ENCODE measurements around the gene RAB3A. TPM values are rescaled to one million over a fixed set of nuclear protein-coding genes. Genes with fewer than 3 reads are reported as not detected.

RAB3A gene
- polyA plus RNA-seq, 4 donors = 0.81 to 6.0 (median 1.9) TPM

DNA sequence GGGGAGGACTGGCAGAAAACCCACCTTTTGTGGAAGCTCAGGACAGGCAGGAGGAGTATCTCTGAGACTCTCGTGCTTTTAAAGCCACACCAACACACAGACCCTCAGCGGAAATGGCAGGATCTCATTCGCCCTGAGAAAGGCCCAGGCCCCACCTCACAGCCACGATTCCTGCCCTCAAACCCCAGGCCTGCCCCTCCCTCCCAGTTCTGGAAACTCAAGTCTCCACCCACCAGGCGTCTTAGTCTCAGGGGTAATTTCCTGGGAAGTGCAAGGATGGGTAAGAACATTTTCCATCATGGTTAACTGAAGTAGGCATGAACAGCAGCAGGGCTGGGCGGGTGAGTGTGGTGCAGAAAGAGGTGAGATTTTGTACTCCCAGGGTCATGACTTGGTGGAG, 30.4 kb upstream of the RAB3A start:
- Histone ChIP-seq H3K9me3 (ENCODE audit: control insufficient read depth in 2 of 2, insufficient read depth in 1 of 2, low read depth in 1 of 2, low read length in 1 of 2) (peaks cover 0 to 11% of the 10 kb centered on the region in 2 donors), H3K4me3 (ENCODE audit: low read depth in 1 of 3, low read length in 3 of 3) (no peak overlapping the region), H3K27me3 (ENCODE audit: control insufficient read depth in 3 of 3, insufficient read depth in 3 of 3, low read length in 3 of 3) (peaks cover 3 to 54% (median 20%) of the 10 kb centered on the region in 3 donors), H3K36me3 (ENCODE audit: control insufficient read depth in 3 of 3, insufficient read depth in 2 of 3, low read depth in 1 of 3, low read length in 3 of 3) (no peaks in the 10 kb centered on the region), H3K4me1 (ENCODE audit: control insufficient read depth in 3 of 3, insufficient read depth in 2 of 3, low read depth in 1 of 3, low read length in 2 of 3) (no peaks in the 10 kb centered on the region), H3K27ac (ENCODE audit: low read depth in 1 of 3, low read length in 2 of 3) (no peak overlapping the region)
- FAIRE-seq (no peak), DNase-seq (no peak)
- WGBS, 3 donors = 34 to 35% (median 35%) methylated on average over 6 of the region's 6 CpGs

DNA sequence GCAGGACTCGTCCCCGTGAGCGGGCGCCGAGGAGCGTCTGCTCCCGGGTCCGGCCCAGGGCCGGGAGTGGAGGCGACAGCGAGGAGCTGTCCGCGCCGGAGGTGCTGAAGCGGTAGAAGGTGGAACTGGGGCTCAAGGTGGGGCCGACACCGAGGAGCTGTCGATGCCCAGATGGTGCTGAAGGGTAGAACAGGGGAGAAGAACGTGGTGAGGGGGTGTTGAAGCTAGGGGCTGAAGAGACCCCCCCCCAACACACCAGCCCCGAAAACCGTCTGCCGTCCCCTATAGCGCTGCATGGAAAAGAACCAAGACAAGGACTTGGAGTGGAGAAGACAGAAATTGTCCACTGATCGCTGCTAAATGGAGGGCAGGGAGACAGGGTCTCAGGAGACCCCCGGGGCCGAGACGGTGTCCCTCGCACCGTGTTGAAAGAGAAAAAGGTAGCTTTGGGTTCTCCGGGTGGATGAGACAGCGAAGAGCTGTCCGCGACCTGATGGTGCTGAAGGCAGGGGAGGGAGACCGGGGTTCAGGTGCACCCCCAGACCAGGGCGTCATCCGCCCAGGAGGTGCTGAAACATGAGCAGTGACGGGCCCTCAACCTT, 29.5 kb upstream of the RAB3A start:
- FAIRE-seq = no peak
- Histone ChIP-seq H3K36me3 (ENCODE audit: control insufficient read depth in 3 of 3, insufficient read depth in 2 of 3, low read depth in 1 of 3, low read length in 3 of 3) (no peaks in the 10 kb centered on the region), H3K27ac (ENCODE audit: low read depth in 1 of 3, low read length in 2 of 3) (no peak overlapping the region), H3K4me1 (ENCODE audit: control insufficient read depth in 3 of 3, insufficient read depth in 2 of 3, low read depth in 1 of 3, low read length in 2 of 3) (no peaks in the 10 kb centered on the region), H3K9me3 (ENCODE audit: control insufficient read depth in 2 of 2, insufficient read depth in 1 of 2, low read depth in 1 of 2, low read length in 1 of 2) (peaks cover 0 to 11% of the 10 kb centered on the region in 2 donors), H3K27me3 (ENCODE audit: control insufficient read depth in 3 of 3, insufficient read depth in 3 of 3, low read length in 3 of 3) (peaks cover 3 to 56% (median 20%) of the 10 kb centered on the region in 3 donors), H3K4me3 (ENCODE audit: low read depth in 1 of 3, low read length in 3 of 3) (no peak overlapping the region)
- 15 to 24% (median 20%) methylated on average over 37 of the region's 37 CpGs for WGBS, 3 donors
- DNase-seq = peak; percentile 37 to 84

DNA sequence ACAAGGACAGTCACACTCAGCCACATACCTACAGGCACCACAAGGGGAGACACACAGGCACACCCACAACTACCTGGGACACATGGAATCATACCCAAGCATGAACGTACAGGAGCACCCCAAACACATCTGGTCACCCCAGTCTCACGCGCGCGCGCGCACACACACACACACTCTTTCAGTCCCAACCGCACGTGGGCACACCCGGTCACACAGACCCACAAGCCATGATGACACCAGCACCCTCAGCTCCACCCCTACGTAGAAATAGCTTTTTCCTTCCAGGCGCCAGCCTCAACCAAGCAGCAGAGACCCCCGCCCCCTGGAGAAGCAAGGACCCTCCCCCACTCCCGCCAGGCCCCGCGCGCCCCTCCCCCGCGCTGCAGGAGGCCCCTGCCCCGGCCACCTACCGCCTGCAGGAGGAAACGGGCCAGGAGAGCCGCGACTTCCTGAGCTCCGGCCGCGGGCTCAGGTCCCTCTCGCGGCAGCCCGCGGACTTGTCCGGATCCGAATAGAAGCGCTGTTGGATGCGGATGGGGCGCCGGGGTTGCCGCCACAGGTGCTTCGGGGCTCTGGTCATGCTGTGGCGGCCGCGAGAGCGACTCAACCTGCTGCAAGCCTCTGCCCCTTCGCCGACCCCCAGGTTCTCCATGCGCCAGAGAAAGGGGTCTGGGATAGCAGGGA, 28.8 kb upstream of the RAB3A start:
- H3K4me3 ChIP-seq (ENCODE audit: low read depth in 1 of 3, low read length in 3 of 3) = no peak overlapping the region
- WGBS, 3 donors = 4 to 16% (median 14%) methylated on average over 37 to 46 of the region's 46 CpGs
- peaks cover 3 to 62% (median 20%) of the 10 kb centered on the region in 3 donors for H3K27me3 ChIP-seq (ENCODE audit: control insufficient read depth in 3 of 3, insufficient read depth in 3 of 3, low read length in 3 of 3)
- no peaks in the 10 kb centered on the region for H3K36me3 ChIP-seq (ENCODE audit: control insufficient read depth in 3 of 3, insufficient read depth in 2 of 3, low read depth in 1 of 3, low read length in 3 of 3)
- H3K27ac ChIP-seq (ENCODE audit: low read depth in 1 of 3, low read length in 2 of 3) = no peak overlapping the region
- FAIRE-seq = no peak
- peaks cover 0 to 11% of the 10 kb centered on the region in 2 donors for H3K9me3 ChIP-seq (ENCODE audit: control insufficient read depth in 2 of 2, insufficient read depth in 1 of 2, low read depth in 1 of 2, low read length in 1 of 2)
- no peaks in the 10 kb centered on the region for H3K4me1 ChIP-seq (ENCODE audit: control insufficient read depth in 3 of 3, insufficient read depth in 2 of 3, low read depth in 1 of 3, low read length in 2 of 3)
- no peak for DNase-seq

DNA sequence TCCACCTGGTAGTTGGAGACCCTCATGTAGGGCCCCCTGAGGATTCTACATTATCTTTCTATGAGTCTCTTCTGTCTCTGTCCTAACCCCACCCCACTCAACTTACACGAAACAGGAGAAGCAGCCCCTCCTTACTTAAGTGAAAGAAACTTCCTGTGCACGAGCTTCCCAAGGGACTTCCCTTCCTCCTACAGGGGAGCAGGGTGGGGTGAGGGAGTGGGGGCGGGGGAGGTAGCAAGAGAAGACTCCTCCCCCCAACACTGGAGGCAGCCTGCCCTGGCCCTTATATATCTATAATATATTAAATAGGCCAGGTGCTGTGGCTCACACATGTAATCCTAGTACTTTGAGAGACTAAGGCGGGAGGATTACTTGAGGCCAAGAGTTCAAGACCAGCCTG, 27.9 kb upstream of the RAB3A start:
- H3K27ac ChIP-seq (ENCODE audit: low read depth in 1 of 3, low read length in 2 of 3) = no peak overlapping the region
- no peak for FAIRE-seq
- peaks cover 0 to 11% of the 10 kb centered on the region in 2 donors for H3K9me3 ChIP-seq (ENCODE audit: control insufficient read depth in 2 of 2, insufficient read depth in 1 of 2, low read depth in 1 of 2, low read length in 1 of 2)
- H3K4me1 ChIP-seq (ENCODE audit: control insufficient read depth in 3 of 3, insufficient read depth in 2 of 3, low read depth in 1 of 3, low read length in 2 of 3) = no peaks in the 10 kb centered on the region
- H3K27me3 ChIP-seq (ENCODE audit: control insufficient read depth in 3 of 3, insufficient read depth in 3 of 3, low read length in 3 of 3) = peaks cover 3 to 70% (median 22%) of the 10 kb centered on the region in 3 donors
- DNase-seq = no peak
- WGBS, 3 donors = 16 to 22% (median 18%) methylated on average over 4 of the region's 4 CpGs
- H3K36me3 ChIP-seq (ENCODE audit: control insufficient read depth in 3 of 3, insufficient read depth in 2 of 3, low read depth in 1 of 3, low read length in 3 of 3) = no peaks in the 10 kb centered on the region
- no peak overlapping the region for H3K4me3 ChIP-seq (ENCODE audit: low read depth in 1 of 3, low read length in 3 of 3)

DNA sequence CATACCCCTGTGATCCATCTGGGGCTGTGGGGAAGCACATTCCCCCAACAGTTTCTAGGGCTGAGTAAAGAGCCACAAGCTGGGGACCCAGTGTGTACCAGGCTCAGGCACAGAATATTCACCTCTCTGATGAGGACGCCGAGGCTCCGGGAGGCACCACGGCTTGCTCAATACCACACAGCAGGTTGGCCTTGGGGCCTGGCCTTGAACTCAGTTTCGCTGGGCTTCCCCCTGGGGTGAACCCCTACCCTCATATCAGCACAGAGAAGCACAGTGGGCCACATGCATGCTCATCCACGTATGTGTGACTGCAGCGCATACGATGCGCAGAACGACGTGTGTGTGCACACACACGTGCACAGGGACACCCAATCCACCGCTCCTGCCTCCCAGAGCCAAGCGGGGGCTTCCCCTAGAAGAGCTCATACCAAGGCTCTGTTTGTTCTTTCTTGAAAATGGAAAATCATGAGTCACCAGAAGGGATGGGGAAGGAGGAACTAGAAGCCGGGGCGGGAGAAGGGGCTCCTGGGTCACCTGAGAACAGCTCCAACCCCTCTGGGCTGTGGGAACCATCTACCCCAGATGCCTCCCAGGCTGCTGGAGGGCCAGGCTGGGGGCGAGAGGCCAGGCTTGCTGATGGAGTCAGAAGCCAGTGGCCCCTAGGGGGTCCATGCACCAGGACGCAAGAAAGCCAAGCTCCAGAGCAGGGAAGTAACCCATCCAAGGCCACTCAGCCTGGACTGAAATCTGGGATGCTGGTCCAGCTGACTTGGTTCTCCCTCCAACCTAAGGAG, 27.3 kb upstream of the RAB3A start:
- H3K27ac ChIP-seq (ENCODE audit: low read depth in 1 of 3, low read length in 2 of 3) = no peak overlapping the region
- H3K9me3 ChIP-seq (ENCODE audit: control insufficient read depth in 2 of 2, insufficient read depth in 1 of 2, low read depth in 1 of 2, low read length in 1 of 2) = peaks cover 0 to 11% of the 10 kb centered on the region in 2 donors
- no peaks in the 10 kb centered on the region for H3K36me3 ChIP-seq (ENCODE audit: control insufficient read depth in 3 of 3, insufficient read depth in 2 of 3, low read depth in 1 of 3, low read length in 3 of 3)
- no peak overlapping the region for H3K4me3 ChIP-seq (ENCODE audit: low read depth in 1 of 3, low read length in 3 of 3)
- H3K27me3 ChIP-seq (ENCODE audit: control insufficient read depth in 3 of 3, insufficient read depth in 3 of 3, low read length in 3 of 3) = peaks cover 3 to 71% (median 24%) of the 10 kb centered on the region in 3 donors
- WGBS, 3 donors = 54 to 55% (median 55%) methylated on average over 18 of the region's 18 CpGs
- FAIRE-seq (no peak), DNase-seq (no peak)
- peaks cover 0 to 2% (median 0%) of the 10 kb centered on the region in 3 donors for H3K4me1 ChIP-seq (ENCODE audit: control insufficient read depth in 3 of 3, insufficient read depth in 2 of 3, low read depth in 1 of 3, low read length in 2 of 3)

DNA sequence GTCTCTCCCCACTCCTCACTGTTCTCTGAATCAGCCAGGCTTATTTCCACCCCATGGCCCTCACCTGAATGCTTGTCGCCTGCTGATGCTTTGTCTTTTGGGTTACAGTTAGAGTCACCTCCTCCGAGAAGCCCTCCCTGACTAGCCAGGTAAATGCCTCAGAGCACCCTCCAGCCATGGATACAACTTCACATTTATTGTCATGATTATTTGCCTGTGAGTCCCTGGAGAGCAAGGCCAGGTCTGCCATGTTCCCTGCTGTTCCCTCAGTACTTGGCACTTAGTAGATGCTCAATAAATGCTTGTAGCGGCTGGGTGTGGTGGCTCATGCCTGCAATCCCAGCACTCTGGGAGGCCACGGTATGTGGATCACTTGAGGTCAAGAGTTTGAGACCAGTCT, 26.1 kb upstream of the RAB3A start:
- 70 to 79% (median 73%) methylated on average over 4 of the region's 4 CpGs for WGBS, 3 donors
- no peak overlapping the region for H3K4me3 ChIP-seq (ENCODE audit: low read depth in 1 of 3, low read length in 3 of 3)
- peaks cover 3 to 81% (median 34%) of the 10 kb centered on the region in 3 donors for H3K27me3 ChIP-seq (ENCODE audit: control insufficient read depth in 3 of 3, insufficient read depth in 3 of 3, low read length in 3 of 3)
- no peak overlapping the region for H3K27ac ChIP-seq (ENCODE audit: low read depth in 1 of 3, low read length in 2 of 3)
- FAIRE-seq (no peak), DNase-seq (no peak)
- peaks cover 0 to 11% of the 10 kb centered on the region in 2 donors for H3K9me3 ChIP-seq (ENCODE audit: control insufficient read depth in 2 of 2, insufficient read depth in 1 of 2, low read depth in 1 of 2, low read length in 1 of 2)
- peaks cover 0 to 12% (median 6%) of the 10 kb centered on the region in 3 donors for H3K4me1 ChIP-seq (ENCODE audit: control insufficient read depth in 3 of 3, insufficient read depth in 2 of 3, low read depth in 1 of 3, low read length in 2 of 3)
- no peaks in the 10 kb centered on the region for H3K36me3 ChIP-seq (ENCODE audit: control insufficient read depth in 3 of 3, insufficient read depth in 2 of 3, low read depth in 1 of 3, low read length in 3 of 3)

DNA sequence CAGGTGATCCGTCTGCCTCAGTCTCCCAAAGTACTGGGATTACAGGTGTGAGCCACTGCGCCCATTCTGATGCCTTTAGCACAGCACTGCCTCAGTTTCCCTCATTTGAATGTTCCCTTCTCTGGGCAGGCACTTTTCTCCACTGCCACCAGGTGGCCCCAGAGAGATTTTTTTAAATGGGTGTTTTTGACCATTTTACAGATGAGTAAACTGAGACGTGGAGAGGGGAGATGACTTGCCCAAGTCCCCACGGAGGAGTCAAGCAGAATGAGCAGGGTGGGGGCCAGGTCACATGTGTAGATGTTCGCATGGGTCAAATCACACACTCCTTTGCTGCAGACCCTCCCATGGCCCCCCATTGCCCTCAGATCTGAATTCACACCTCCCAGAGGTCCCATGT, 25.6 kb upstream of the RAB3A start:
- FAIRE-seq = no peak
- Histone ChIP-seq H3K27ac (ENCODE audit: low read depth in 1 of 3, low read length in 2 of 3) (no peak overlapping the region), H3K9me3 (ENCODE audit: control insufficient read depth in 2 of 2, insufficient read depth in 1 of 2, low read depth in 1 of 2, low read length in 1 of 2) (peaks cover 0 to 11% of the 10 kb centered on the region in 2 donors), H3K4me1 (ENCODE audit: control insufficient read depth in 3 of 3, insufficient read depth in 2 of 3, low read depth in 1 of 3, low read length in 2 of 3) (peaks cover 0 to 16% (median 8%) of the 10 kb centered on the region in 3 donors), H3K4me3 (ENCODE audit: low read depth in 1 of 3, low read length in 3 of 3) (no peak overlapping the region), H3K36me3 (ENCODE audit: control insufficient read depth in 3 of 3, insufficient read depth in 2 of 3, low read depth in 1 of 3, low read length in 3 of 3) (no peaks in the 10 kb centered on the region), H3K27me3 (ENCODE audit: control insufficient read depth in 3 of 3, insufficient read depth in 3 of 3, low read length in 3 of 3) (peaks cover 3 to 84% (median 34%) of the 10 kb centered on the region in 3 donors)
- WGBS, 3 donors = 51 to 66% (median 62%) methylated on average over 5 of the region's 5 CpGs
- no peak for DNase-seq

DNA sequence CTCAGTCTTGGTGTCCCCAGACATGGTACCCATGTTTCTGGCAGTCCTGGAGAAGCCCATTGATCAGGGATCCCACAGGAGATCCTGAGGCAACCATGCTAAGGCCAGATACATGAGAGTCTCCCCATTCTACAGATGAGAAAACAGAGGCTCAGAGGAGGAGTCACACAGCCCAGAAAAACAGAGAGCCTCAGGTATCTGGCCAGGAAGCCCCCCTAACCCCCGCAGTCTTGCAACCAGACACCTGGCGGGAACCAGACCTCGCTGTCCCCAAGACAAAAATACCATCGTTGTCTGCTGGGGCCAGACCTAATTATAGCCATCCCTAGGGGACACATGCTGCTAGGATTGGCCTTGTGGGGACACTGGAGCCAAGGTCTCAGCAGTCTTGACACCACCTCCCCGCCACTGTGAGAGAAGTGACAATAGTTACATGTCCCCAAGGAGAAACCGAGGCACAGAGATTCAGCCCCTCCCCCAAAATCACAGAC, 24.0 kb upstream of the RAB3A start:
- H3K4me1 ChIP-seq (ENCODE audit: control insufficient read depth in 3 of 3, insufficient read depth in 2 of 3, low read depth in 1 of 3, low read length in 2 of 3) = peaks cover 0 to 21% (median 8%) of the 10 kb centered on the region in 3 donors
- DNase-seq (no peak), FAIRE-seq (no peak)
- 69 to 78% (median 76%) methylated on average over 6 of the region's 6 CpGs for WGBS, 3 donors
- H3K27ac ChIP-seq (ENCODE audit: low read depth in 1 of 3, low read length in 2 of 3) = no peak overlapping the region
- H3K9me3 ChIP-seq (ENCODE audit: control insufficient read depth in 2 of 2, insufficient read depth in 1 of 2, low read depth in 1 of 2, low read length in 1 of 2) = peaks cover 0 to under 1% of the 10 kb centered on the region in 2 donors
- H3K36me3 ChIP-seq (ENCODE audit: control insufficient read depth in 3 of 3, insufficient read depth in 2 of 3, low read depth in 1 of 3, low read length in 3 of 3) = no peaks in the 10 kb centered on the region
- H3K27me3 ChIP-seq (ENCODE audit: control insufficient read depth in 3 of 3, insufficient read depth in 3 of 3, low read length in 3 of 3) = peaks cover 3 to 76% (median 27%) of the 10 kb centered on the region in 3 donors
- no peak overlapping the region for H3K4me3 ChIP-seq (ENCODE audit: low read depth in 1 of 3, low read length in 3 of 3)

All from small intestine (tissue), 7 donors.